ENCODE data around the gene FOXE3.

DNA sequence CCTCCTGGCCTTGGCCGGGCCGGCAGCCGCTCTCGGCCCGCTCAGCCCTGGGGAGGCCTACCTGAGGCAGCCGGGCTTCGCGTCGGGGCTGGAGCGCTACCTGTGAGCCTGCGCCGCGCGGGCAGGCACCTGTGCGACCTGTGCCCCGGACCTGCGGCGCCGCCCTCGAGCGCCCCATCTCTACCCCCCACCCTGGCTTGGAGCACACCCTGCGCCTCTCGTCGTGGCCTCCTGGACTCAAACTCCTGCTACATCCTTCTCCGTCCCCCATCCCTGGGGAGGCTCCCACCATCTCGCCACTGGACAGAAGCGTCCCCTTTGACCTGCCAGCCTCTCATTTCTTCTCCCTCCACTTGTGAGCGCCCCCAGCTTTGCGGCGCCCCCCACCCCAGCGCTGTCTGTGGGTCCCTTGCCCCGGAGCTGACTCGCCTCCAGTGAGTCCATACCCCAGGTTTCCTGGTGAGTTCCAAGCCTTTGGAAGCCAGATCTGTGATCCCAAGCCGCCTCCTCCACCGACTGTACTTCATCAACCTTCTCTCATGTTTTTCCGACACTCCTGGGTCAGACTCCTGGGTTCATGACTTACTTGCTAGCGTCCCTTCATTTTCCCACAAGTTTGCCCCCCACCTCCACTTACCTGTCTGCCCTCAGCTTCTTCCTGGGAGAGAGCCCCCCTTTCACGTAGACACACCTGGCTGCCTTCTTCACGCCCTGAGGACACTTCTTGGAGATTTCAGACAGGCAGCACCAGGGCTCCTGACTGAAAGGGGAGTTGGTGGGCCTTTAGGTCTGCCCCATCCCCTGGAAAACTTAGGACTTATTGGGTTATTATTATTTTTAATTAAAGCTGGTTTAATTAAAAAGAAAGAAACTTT is 1.3 kb downstream of the FOXE3 start:
- TF ChIP-seq BHLHE40 (IDR thresholded peaks at IDR 0.05; ENCODE audit: borderline replicate concordance) (no peak), SUZ12 (IDR thresholded peaks at IDR 0.05) (no peak), SP1 (IDR thresholded peaks at IDR 0.05) (no peak)
